ENCODE data around the gene ADGRG6.

DNA sequence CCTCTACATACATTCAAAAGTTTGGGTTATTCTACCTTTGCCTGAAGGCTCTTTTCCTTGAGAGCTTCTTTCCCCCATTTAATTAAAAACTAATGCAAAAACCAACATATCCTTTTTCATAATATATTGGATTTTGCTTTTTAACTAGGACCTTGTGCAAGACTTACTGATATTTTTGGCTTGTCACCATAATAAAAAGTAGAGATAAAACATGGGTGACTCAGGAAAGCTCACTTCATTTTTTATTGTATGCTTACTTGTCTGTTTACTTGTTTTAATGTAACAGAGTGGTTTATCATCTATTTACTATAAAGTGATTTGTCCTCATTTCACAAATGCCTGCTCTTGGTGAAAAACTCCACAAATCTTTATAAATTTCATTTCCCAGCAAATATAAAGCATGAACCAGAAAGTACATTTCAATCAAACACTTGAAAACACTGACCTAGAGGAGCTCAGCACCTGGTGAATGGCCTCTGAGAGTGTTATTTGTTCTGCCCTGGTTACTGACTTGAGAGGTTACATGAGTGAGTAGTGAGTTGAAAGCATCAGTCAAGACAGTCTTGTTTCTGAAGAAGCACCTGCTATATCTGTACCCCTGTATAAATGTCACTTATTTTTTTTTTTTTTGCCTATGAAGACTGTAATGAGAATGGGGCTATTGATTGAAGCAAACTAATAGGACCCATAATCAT lies 20.8 kb downstream of the ADGRG6 start:
- TF ChIP-seq, protein P1, sequence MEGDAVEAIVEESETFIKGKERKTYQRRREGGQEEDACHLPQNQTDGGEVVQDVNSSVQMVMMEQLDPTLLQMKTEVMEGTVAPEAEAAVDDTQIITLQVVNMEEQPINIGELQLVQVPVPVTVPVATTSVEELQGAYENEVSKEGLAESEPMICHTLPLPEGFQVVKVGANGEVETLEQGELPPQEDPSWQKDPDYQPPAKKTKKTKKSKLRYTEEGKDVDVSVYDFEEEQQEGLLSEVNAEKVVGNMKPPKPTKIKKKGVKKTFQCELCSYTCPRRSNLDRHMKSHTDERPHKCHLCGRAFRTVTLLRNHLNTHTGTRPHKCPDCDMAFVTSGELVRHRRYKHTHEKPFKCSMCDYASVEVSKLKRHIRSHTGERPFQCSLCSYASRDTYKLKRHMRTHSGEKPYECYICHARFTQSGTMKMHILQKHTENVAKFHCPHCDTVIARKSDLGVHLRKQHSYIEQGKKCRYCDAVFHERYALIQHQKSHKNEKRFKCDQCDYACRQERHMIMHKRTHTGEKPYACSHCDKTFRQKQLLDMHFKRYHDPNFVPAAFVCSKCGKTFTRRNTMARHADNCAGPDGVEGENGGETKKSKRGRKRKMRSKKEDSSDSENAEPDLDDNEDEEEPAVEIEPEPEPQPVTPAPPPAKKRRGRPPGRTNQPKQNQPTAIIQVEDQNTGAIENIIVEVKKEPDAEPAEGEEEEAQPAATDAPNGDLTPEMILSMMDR (IDR thresholded peaks at IDR 0.05 in 8 of 11, conservative IDR thresholded peaks at IDR 0.05 in 3 of 11): no peak
- TF ChIP-seq POLR2AphosphoS5 (IDR thresholded peaks at IDR 0.05): no peak
